LNCAP (cell line): ENCODE data around the gene TRIM71.

Experiments
- TF ChIP-seq, protein P1 (sequence below): fragments of 450-650 bp; IDR thresholded peaks from 2 replicates; pipeline ENCODE4 v1.5.1; 2017; ENCODE audit warnings: mild to moderate bottlenecking

TRIM71 gene

GRCh38 chr3:32859604-32860237 is 41.9 kb downstream of the TRIM71 start:
- TF ChIP-seq, protein P1, sequence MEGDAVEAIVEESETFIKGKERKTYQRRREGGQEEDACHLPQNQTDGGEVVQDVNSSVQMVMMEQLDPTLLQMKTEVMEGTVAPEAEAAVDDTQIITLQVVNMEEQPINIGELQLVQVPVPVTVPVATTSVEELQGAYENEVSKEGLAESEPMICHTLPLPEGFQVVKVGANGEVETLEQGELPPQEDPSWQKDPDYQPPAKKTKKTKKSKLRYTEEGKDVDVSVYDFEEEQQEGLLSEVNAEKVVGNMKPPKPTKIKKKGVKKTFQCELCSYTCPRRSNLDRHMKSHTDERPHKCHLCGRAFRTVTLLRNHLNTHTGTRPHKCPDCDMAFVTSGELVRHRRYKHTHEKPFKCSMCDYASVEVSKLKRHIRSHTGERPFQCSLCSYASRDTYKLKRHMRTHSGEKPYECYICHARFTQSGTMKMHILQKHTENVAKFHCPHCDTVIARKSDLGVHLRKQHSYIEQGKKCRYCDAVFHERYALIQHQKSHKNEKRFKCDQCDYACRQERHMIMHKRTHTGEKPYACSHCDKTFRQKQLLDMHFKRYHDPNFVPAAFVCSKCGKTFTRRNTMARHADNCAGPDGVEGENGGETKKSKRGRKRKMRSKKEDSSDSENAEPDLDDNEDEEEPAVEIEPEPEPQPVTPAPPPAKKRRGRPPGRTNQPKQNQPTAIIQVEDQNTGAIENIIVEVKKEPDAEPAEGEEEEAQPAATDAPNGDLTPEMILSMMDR, result no peak

GRCh38 chr3:32860499-32860898 is 42.7 kb downstream of the TRIM71 start:
- TF ChIP-seq, protein P1, result no peak

- TF ChIP-seq, protein P1, result no peak
These were observed 43.9 kb downstream of the TRIM71 start for GRCh38 chr3:32861681-32862080.

DNA sequence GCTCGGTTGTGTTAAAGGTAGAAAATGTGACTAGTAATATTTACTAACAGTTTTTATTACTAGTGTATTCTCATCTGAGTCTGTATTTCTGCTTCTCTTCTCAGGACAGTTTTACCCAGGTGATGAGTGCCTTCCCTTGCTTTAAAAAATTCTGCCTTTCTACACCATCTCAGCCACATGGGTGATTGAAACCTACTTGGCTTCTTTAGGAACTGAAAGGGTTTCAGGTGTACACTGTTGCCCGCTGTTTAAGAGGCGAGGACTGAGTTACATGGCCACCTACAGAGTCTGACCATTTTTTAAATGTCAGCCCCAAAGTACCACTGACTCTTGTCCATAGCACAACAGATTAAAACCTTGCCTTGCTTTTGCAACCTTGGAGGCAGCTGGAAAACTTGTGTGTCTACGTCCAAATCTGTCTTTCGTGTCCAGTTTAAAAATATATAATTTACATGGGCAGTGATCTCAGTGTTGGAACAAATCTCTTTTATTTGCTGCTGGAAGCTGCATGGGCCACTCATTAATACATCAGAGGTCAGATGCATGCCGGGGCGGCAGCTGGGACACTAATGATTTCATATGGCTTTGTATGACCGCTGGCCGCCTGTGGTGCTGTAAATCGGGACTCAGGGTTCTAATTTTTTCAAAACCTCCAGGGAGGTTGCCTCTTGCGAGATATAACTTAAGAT is 44.6 kb downstream of the TRIM71 start:
- TF ChIP-seq, protein P1, result no peak

- TF ChIP-seq, protein P1, result no peak
These were observed 45.2 kb downstream of the TRIM71 start for GRCh38 chr3:32862936-32863487.

DNA sequence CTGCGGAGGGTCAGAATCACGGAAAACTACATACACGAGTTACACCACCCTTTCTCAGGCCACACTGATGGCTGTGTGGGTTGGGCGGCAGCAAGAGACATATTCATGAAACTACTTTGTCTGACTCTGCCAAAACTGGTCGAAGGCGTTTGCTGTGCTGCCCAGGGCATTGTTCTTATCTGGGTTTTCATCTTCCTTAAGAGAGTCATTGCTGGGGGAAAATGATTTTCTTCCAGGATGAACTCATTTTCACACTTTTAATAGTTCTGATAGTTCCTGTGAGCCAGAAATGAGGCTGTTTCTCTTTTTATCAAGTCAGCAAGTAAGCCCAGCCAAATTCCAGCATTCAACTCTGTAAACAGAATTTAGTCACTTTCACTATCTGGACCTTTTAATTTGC is 47.6 kb downstream of the TRIM71 start:
- TF ChIP-seq, protein P1, result no peak

DNA sequence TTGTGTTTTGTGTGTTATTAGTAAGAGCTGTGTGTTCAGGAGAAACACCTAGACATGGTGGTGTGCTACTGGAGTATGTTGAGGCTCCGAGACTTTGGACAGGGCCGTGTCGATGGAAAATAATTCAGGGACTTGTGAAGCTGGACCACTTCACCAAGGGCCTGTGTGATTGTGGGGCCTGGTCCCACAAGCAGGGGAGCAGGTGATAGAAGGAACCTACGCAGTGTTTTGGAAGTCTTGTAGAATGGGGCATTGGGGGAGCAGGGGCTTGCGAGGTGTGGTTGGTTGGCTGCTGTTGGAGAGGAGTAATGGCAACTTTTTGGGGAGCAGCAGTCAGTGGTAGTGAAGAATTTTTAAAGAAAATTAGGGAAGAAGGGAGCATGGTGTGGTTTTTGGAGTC is 48.7 kb downstream of the TRIM71 start:
- TF ChIP-seq, protein P1, result no peak
